Uterus (tissue), 4 donors: Measurements from ENCODE around the gene CATSPERE. TPM values are rescaled to one million over a fixed set of nuclear protein-coding genes. Genes with fewer than 3 reads are reported as not detected.

Experiments used
- DNase-seq, 2 donors: peaks; one replicate each; pipeline ENCODE4 v3.0.0-alpha.2; 2019 to 2020
- H3K27ac ChIP-seq, 2 donors: fragments of 200-600 bp; sonication (generic); 1 replicate in 1 of 2; 2 replicates in 1 of 2; pipeline ENCODE4 v1.5.1; 2016 to 2018
- H3K27me3 ChIP-seq, 2 donors: fragments of 200-600 bp; sonication (generic); one replicate each; pipeline ENCODE4 v1.5.1; 2018 to 2019; ENCODE audit warnings: control low read depth in 1 of 2
- H3K36me3 ChIP-seq, 2 donors: fragments of 200-600 bp; sonication (generic); one replicate each; pipeline ENCODE4 v1.5.1; 2019; ENCODE audit warnings: control low read depth in 1 of 2
- H3K4me1 ChIP-seq, 2 donors: fragments of 200-600 bp; sonication (generic); one replicate each; pipeline ENCODE4 v1.5.1; 2018 to 2019; ENCODE audit warnings: control low read depth in 1 of 2
- H3K4me3 ChIP-seq, 2 donors: fragments of 200-600 bp; sonication (generic); 1 replicate in 1 of 2; 2 replicates in 1 of 2; pipeline ENCODE4 v1.5.1; 2018 to 2019; ENCODE audit warnings: mild to moderate bottlenecking in 1 of 2
- H3K9me3 ChIP-seq, 2 donors: fragments of 200-600 bp; sonication (generic); one replicate each; pipeline ENCODE4 v1.5.1; 2019; ENCODE audit warnings: control low read depth in 1 of 2
- POLR2A ChIP-seq, 2 donors: fragments of 450-650 bp; IDR thresholded peaks; one replicate each; pipeline ENCODE4 v1.6.1; 2016; ENCODE audit warnings: antibody characterized with exemption in 2 of 2, mild to moderate bottlenecking in 1 of 2, moderate library complexity in 1 of 2
- intact Hi-C: fragments of 100-400 bp; cut with DNase I; formaldehyde crosslinking; loops from one replicate; pipeline ENCODE4 v1.15.1; 2023; ENCODE audit warnings: low total_unique reads
- total RNA-seq, 4 donors: library from RNA; depleted of rRNA in 3 of 4; stranded (reverse); fragments of >200 nt in 3 of 4; gene quantifications; one replicate each; pipeline versions ENCODE4 v1.1.0 to v1.2.4, GENCODE V29; 2014 to 2023
- TF ChIP-seq, protein P1 (sequence below), 4 experiments: fragments of 200-600 bp in 2 of 4; fragments of 450-650 bp in 2 of 4; sonication (generic) in 2 of 4; IDR thresholded peaks; one replicate each; pipeline ENCODE4 v1.5.1; 2016 to 2019; ENCODE audit warnings: antibody characterized with exemption in 4 of 4, mild to moderate bottlenecking in 2 of 4, moderate library complexity in 1 of 4
- donor health status: DM: yes; HTN: yes; CAD: no.

The CATSPERE gene
- total RNA-seq, 4 donors from 2014 or later: 2.7 to 16.8 (median 4.3) TPM

DNA sequence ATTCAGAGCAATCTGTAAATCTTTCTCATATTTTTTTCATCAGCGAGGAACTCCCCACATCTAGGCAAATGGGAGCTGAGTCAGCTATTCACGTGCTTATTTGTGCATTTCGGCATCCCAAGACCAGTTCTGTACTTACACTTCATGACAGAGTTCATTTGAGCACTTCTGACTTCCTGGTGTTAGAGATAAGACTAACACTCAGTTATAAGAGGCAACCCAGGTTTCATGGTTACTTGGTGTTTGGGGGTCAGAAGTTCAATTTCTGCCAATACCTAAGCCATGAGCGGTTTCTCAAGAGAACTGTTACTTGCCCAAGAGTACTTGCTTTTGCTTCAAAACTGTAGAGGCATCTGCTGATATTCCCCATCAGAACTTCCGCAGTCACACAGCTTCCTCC, 167.7 kb downstream of the CATSPERE start:
- H3K27me3 ChIP-seq: no peaks in the 10 kb centered on the region
- intact Hi-C loops: no loop called here
- no peaks in the 10 kb centered on the region for H3K4me1 ChIP-seq
- H3K27ac ChIP-seq: no peak overlapping the region
- H3K4me3 ChIP-seq: no peak overlapping the region
- H3K36me3 ChIP-seq: no peaks in the 10 kb centered on the region
- DNase-seq: no peak
- no peaks in the 10 kb centered on the region for H3K9me3 ChIP-seq
- TF ChIP-seq, protein P1, sequence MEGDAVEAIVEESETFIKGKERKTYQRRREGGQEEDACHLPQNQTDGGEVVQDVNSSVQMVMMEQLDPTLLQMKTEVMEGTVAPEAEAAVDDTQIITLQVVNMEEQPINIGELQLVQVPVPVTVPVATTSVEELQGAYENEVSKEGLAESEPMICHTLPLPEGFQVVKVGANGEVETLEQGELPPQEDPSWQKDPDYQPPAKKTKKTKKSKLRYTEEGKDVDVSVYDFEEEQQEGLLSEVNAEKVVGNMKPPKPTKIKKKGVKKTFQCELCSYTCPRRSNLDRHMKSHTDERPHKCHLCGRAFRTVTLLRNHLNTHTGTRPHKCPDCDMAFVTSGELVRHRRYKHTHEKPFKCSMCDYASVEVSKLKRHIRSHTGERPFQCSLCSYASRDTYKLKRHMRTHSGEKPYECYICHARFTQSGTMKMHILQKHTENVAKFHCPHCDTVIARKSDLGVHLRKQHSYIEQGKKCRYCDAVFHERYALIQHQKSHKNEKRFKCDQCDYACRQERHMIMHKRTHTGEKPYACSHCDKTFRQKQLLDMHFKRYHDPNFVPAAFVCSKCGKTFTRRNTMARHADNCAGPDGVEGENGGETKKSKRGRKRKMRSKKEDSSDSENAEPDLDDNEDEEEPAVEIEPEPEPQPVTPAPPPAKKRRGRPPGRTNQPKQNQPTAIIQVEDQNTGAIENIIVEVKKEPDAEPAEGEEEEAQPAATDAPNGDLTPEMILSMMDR (IDR thresholded peaks at IDR 0.05): no peak
- no peak for TF ChIP-seq POLR2A (IDR thresholded peaks at IDR 0.05)

DNA sequence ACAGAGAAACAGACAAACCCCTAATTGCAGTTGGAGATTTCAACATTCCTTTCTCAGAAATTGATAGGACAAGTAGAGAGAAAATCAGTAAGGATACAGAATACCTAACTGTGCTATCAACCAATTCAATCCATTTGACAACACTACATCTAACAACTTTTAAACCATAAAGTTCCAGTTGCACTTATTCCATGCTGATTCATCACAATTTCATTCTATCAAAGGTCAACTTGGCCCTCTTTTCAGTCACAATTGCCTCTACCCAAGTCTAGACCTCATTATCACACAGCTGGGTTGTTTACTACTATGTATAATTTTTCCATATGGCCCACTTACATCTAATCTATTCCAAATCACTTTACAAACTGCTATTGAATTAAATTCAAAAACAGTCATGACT, 172.1 kb downstream of the CATSPERE start:
- no peak for DNase-seq
- no peaks in the 10 kb centered on the region for H3K4me1 ChIP-seq
- no peak overlapping the region for H3K27ac ChIP-seq
- no peak overlapping the region for H3K4me3 ChIP-seq
- intact Hi-C loops: no loop called here
- no peaks in the 10 kb centered on the region for H3K9me3 ChIP-seq
- no peaks in the 10 kb centered on the region for H3K27me3 ChIP-seq
- no peaks in the 10 kb centered on the region for H3K36me3 ChIP-seq
- TF ChIP-seq, protein P1 (IDR thresholded peaks at IDR 0.05): no peak
- TF ChIP-seq POLR2A (IDR thresholded peaks at IDR 0.05): no peak

DNA sequence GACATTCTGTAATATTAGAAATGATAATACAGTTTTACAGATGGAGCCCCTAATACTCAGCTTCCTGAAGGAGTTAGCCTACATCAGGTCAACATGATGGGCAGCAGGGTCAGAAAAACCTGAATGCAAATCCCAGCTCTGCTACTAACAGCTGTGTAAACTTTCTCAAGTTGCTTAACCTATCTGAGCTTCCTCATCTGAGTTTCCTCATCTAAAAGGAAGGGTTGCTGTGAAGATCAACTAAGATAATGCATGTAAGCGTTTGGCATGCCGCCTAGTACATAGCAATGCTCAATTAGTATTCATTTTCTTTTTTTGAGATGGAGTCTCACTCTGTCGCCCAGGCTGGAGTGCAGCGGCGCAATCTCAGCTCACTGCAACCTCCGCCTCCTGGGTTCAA, 173.5 kb downstream of the CATSPERE start:
- no peak for DNase-seq
- intact Hi-C loops: no loop called here
- Histone ChIP-seq H3K27me3 (no peaks in the 10 kb centered on the region), H3K27ac (no peak overlapping the region), H3K4me1 (no peaks in the 10 kb centered on the region), H3K36me3 (no peaks in the 10 kb centered on the region), H3K4me3 (no peak overlapping the region), H3K9me3 (no peaks in the 10 kb centered on the region)
- TF ChIP-seq, protein P1 (IDR thresholded peaks at IDR 0.05): no peak
- TF ChIP-seq POLR2A (IDR thresholded peaks at IDR 0.05): no peak

DNA sequence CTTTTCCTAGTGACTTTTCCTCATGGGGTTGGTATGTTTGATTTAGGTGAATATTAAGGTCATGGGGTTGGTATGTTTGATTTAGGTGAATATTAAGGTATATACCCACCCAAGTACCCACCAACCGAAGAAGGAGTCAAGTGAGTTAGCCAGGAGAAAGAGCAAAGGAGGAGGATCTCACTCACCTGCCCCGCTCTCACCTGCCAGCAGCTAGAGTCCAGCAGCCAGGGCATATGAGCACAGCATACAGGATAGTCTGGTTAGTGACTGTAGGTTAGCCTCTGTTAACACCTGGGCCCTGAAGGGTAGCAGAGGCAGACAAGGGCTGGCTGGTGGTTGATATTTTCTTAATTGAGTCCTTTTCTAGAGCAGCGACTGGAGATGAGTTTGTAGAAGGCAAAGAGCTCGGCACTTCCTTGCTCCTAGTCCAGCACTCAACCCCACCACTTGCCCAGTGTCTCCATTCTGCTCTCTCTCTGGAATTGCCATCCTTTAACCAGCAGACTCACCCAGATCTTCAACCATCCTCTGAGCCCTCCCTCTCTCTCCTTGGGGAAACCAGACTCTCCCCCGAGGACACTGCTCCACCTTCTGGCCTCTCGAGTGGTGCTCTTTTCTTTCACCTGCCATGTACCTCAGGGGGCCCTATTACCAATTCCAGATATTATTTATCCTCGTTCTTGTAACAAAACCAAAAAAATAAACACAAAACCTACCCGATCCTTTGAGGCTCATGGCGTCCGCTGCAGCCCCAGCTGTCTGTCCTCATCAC, 175.6 kb downstream of the CATSPERE start:
- Histone ChIP-seq H3K36me3 (no peaks in the 10 kb centered on the region), H3K9me3 (no peaks in the 10 kb centered on the region), H3K4me1 (no peaks in the 10 kb centered on the region), H3K4me3 (no peak overlapping the region), H3K27me3 (no peaks in the 10 kb centered on the region), H3K27ac (no peak overlapping the region)
- intact Hi-C loops: no loop called here
- TF ChIP-seq POLR2A (IDR thresholded peaks at IDR 0.05): no peak
- TF ChIP-seq, protein P1 (IDR thresholded peaks at IDR 0.05): no peak
- no peak for DNase-seq

DNA sequence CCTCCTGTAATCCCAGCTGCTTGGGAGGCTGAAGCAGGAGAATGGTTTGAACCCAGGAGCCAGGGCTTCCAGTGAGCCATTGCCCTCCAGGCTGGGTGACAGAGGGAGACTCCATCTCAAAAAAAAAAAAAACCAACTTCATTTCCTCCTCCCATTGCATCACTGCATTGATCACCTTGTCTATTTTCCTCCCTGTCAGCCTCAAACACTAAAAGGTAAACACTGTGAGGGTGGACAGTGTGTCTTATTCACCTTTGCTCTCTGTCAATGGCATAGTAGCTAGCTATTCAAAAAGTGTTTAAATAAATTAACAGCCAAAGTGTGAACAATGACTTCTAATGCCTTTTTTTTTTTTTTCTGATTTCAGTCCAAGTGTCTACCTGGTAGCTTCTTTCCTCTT, 178.5 kb downstream of the CATSPERE start:
- Histone ChIP-seq H3K4me3 (no peak overlapping the region), H3K27ac (no peak overlapping the region), H3K36me3 (no peaks in the 10 kb centered on the region), H3K4me1 (no peaks in the 10 kb centered on the region), H3K9me3 (no peaks in the 10 kb centered on the region), H3K27me3 (no peaks in the 10 kb centered on the region)
- intact Hi-C loops: no loop called here
- TF ChIP-seq, protein P1 (IDR thresholded peaks at IDR 0.05): no peak
- no peak for TF ChIP-seq POLR2A (IDR thresholded peaks at IDR 0.05)
- no peak for DNase-seq
